IMR-90 (cell line): ENCODE measurements around the gene TSPAN16. TPM values are rescaled to one million over a fixed set of nuclear protein-coding genes. Genes with fewer than 3 reads are reported as not detected.

Source experiments
- ATAC-seq: fragments of 200-7000 bp; cut with Tn5 transposase; 2 replicates; pipeline ENCODE4 v1.9.1; 2020; ENCODE audit warnings: low read depth, mild to moderate bottlenecking, moderate library complexity
- BruUV-seq: library from RNA; stranded (reverse); fragments of 400-500 nt; replicated peaks from 2 replicates; lab custom pipeline; 2021; lab: Mats Ljungman, UMichigan
- CTCF ChIA-PET: fragments of 300-600 bp; formaldehyde crosslinking; extraction: SDS; loops from one replicate; lab custom pipeline; 2021; ENCODE audit warnings: antibody characterized with exemption; lab: Yijun Ruan, JAX
- POLR2A ChIA-PET: fragments of 300-600 bp; sonication (Branson Sonifier 250); formaldehyde crosslinking; loops from one replicate; lab custom pipeline; 2022; ENCODE audit warnings: antibody characterized with exemption; ENCODE audit not compliant: unreplicated experiment; lab: Charles Lee
- DNase-seq: peaks from one replicate; pipeline ENCODE4 v3.0.0; 2013
- H2AFZ ChIP-seq: replicated peaks from 2 replicates; pipeline ENCODE3; 2013; ENCODE audit warnings: low read length, mild to moderate bottlenecking; ENCODE audit not compliant: poor library complexity
- H2AK5ac ChIP-seq: 2 replicates; pipeline ENCODE4 v1.6.1; 2013; ENCODE audit warnings: low read depth, low read length, inconsistent platforms
- H2AK9ac ChIP-seq: replicated peaks from 2 replicates; pipeline ENCODE3; 2013; ENCODE audit warnings: mild to moderate bottlenecking, low read depth, low read length, moderate library complexity; ENCODE audit not compliant: poor library complexity
- H2BK120ac ChIP-seq: 2 replicates; pipeline ENCODE4 v1.6.1; 2013; ENCODE audit warnings: low read depth, low read length, inconsistent platforms
- H2BK15ac ChIP-seq: 3 replicates; pipeline ENCODE4 v1.6.1; 2013; ENCODE audit warnings: low read depth, low read length, inconsistent platforms
- H2BK20ac ChIP-seq: 2 replicates; pipeline ENCODE4 v1.6.1; 2013; ENCODE audit warnings: low read depth, mild to moderate bottlenecking, inconsistent platforms, low read length, moderate library complexity
- H2BK5ac ChIP-seq: 2 replicates; pipeline ENCODE4 v1.6.1; 2013; ENCODE audit warnings: mild to moderate bottlenecking, low read depth, low read length, inconsistent platforms; ENCODE audit not compliant: poor library complexity, severe bottlenecking
- H3K14ac ChIP-seq: replicated peaks from 2 replicates; pipeline ENCODE4 v1.6.1; 2013; ENCODE audit warnings: low read depth, low read length, inconsistent platforms
- H3K18ac ChIP-seq: 2 replicates; pipeline ENCODE4 v1.6.1; 2013; ENCODE audit warnings: low read depth, low read length, control low read depth
- H3K23ac ChIP-seq: 2 replicates; pipeline ENCODE4 v1.6.1; 2013; ENCODE audit warnings: low read depth, low read length, inconsistent platforms
- H3K27ac ChIP-seq: 2 replicates; pipeline ENCODE4 v1.5.1; 2013; ENCODE audit warnings: mild to moderate bottlenecking, control low read depth, low read length; ENCODE audit not compliant: insufficient read depth
- H3K27me3 ChIP-seq: 2 replicates; pipeline ENCODE4 v1.6.1; 2013; ENCODE audit warnings: low read length; ENCODE audit not compliant: control insufficient read depth, insufficient read depth
- H3K36me3 ChIP-seq: 2 replicates; pipeline ENCODE4 v1.6.1; 2013; ENCODE audit warnings: low read length, mixed read lengths; ENCODE audit not compliant: control insufficient read depth, insufficient read depth
- H3K4ac ChIP-seq: 2 replicates; pipeline ENCODE4 v1.6.1; 2013; ENCODE audit warnings: low read depth, low read length, inconsistent platforms
- H3K4me1 ChIP-seq: 2 replicates; pipeline ENCODE4 v1.6.1; 2013; ENCODE audit warnings: low read length, mixed read lengths; ENCODE audit not compliant: control insufficient read depth, insufficient read depth
- H3K4me2 ChIP-seq: 2 replicates; pipeline ENCODE4 v1.6.1; 2013; ENCODE audit warnings: low read depth, mild to moderate bottlenecking, control low read depth, low read length, moderate library complexity
- H3K4me3 ChIP-seq: 2 replicates; pipeline ENCODE4 v1.5.1; 2013; ENCODE audit warnings: low read depth, mild to moderate bottlenecking, control low read depth, low read length, moderate library complexity; ENCODE audit not compliant: insufficient read depth
- H3K56ac ChIP-seq: 2 replicates; pipeline ENCODE4 v1.6.1; 2013; ENCODE audit warnings: low read length, inconsistent platforms; ENCODE audit not compliant: insufficient read depth; ENCODE audit errors: extremely low read depth
- H3K79me1 ChIP-seq, 2 experiments: 2 replicates each; pipeline ENCODE4 v1.6.1; 2013; ENCODE audit warnings: low read length in 2 of 2, inconsistent platforms in 1 of 2, low read depth in 1 of 2
- H3K9ac ChIP-seq: 2 replicates; pipeline ENCODE4 v1.6.1; 2013; ENCODE audit warnings: low read depth, low read length, control low read depth
- H3K9me1 ChIP-seq: 2 replicates; pipeline ENCODE4 v1.6.1; 2013; ENCODE audit warnings: low read length, inconsistent platforms; ENCODE audit not compliant: insufficient read depth
- H3K9me3 ChIP-seq: 2 replicates; pipeline ENCODE4 v1.6.1; 2013; ENCODE audit warnings: low read length; ENCODE audit not compliant: control insufficient read depth, insufficient read depth
- H4K20me1 ChIP-seq: 2 replicates; pipeline ENCODE4 v1.6.1; 2013; ENCODE audit warnings: low read length, inconsistent platforms; ENCODE audit not compliant: insufficient read depth
- H4K5ac ChIP-seq: 2 replicates; pipeline ENCODE4 v1.6.1; 2013; ENCODE audit warnings: mild to moderate bottlenecking, low read depth, low read length, control low read depth
- H4K8ac ChIP-seq, 2 experiments: 2 replicates each; pipeline ENCODE4 v1.6.1; 2013; ENCODE audit warnings: low read depth in 2 of 2, low read length in 2 of 2, control low read depth in 1 of 2, inconsistent platforms in 1 of 2
- H4K91ac ChIP-seq: 2 replicates; pipeline ENCODE4 v1.6.1; 2013; ENCODE audit warnings: low read depth, low read length, inconsistent platforms; ENCODE audit not compliant: insufficient read depth
- BHLHE40 ChIP-seq: fragments of 150-350 bp; IDR thresholded peaks from 2 replicates; pipeline ENCODE4 v1.6.1; 2016; ENCODE audit warnings: mild to moderate bottlenecking, low read depth, low read length
- CEBPB ChIP-seq: IDR thresholded peaks from 2 replicates; pipeline ENCODE4 v1.6.1; 2012; ENCODE audit warnings: low read depth, low read length, improper control_type of control experiment
- CHD1 ChIP-seq: IDR thresholded peaks from 2 replicates; pipeline ENCODE4 v1.6.1; 2012; ENCODE audit warnings: low read depth, low read length, improper control_type of control experiment
- CTCF ChIP-seq: conservative IDR thresholded peaks from 2 replicates; pipeline ENCODE4 v1.5.1; 2012; ENCODE audit warnings: mild to moderate bottlenecking, low read depth, low read length, improper control_type of control experiment
- FOS ChIP-seq: fragments of 150-350 bp; IDR thresholded peaks from 2 replicates; pipeline ENCODE4 v1.6.1; 2016; ENCODE audit warnings: low read depth, low read length
- MAFK ChIP-seq: IDR thresholded peaks from 2 replicates; pipeline ENCODE4 v1.6.1; 2012; ENCODE audit warnings: low read depth, low read length, improper control_type of control experiment
- MAZ ChIP-seq: IDR thresholded peaks from 2 replicates; pipeline ENCODE4 v1.6.1; 2012; ENCODE audit warnings: low read depth, mild to moderate bottlenecking, low read length, improper control_type of control experiment, moderate library complexity, borderline replicate concordance
- MXI1 ChIP-seq: IDR thresholded peaks from 2 replicates; pipeline ENCODE4 v1.6.1; 2012; ENCODE audit warnings: low read depth, mild to moderate bottlenecking, low read length, moderate library complexity, borderline replicate concordance
- NFE2L2 ChIP-seq: fragments of 150-350 bp; IDR thresholded peaks from 2 replicates; pipeline ENCODE4 v1.6.1; 2016; ENCODE audit warnings: low read depth, mild to moderate bottlenecking, low read length
- POLR2A ChIP-seq: IDR thresholded peaks from 2 replicates; pipeline ENCODE4 v1.6.1; 2012; ENCODE audit warnings: mild to moderate bottlenecking, low read depth, low read length
- RAD21 ChIP-seq: IDR thresholded peaks from 2 replicates; pipeline ENCODE4 v1.6.1; 2012; ENCODE audit warnings: low read length, improper control_type of control experiment
- RCOR1 ChIP-seq: IDR thresholded peaks from 2 replicates; pipeline ENCODE4 v1.6.1; 2012; ENCODE audit warnings: mild to moderate bottlenecking, low read length, improper control_type of control experiment; ENCODE audit not compliant: insufficient replicate concordance
- RFX5 ChIP-seq: IDR thresholded peaks from 2 replicates; pipeline ENCODE4 v1.8.0; 2012; ENCODE audit warnings: low read depth, mild to moderate bottlenecking, low read length, moderate library complexity
- SMC3 ChIP-seq: fragments of 150-350 bp; IDR thresholded peaks from 2 replicates; pipeline ENCODE4 v1.6.1; 2016; ENCODE audit warnings: low read depth, mild to moderate bottlenecking, antibody characterized with exemption, low read length, moderate library complexity
- WGBS, 2 experiments: methylation state at CpG; one replicate each; pipeline versions ENCODE4 v1.1.5 to v1.1.7; 2013; ENCODE audit warnings: missing lambda C conversion rate in 2 of 2; ENCODE audit not compliant: insufficient read length in 1 of 2; ENCODE audit errors: extremely low coverage in 2 of 2; 5-methylcytosine and 5-hydroxymethylcytosine counted together
- dilution Hi-C: fragments of 300-500 bp; cut with HindIII; formaldehyde crosslinking; loops from one replicate; pipeline ENCODE4 v1.14.3; 2018; ENCODE audit warnings: low sequenced_read_pairs; ENCODE audit not compliant: unreplicated experiment
- in situ Hi-C: fragments of 300-500 bp; cut with MboI; formaldehyde crosslinking; loops from 3 replicates; pipeline ENCODE4 v1.14.3; 2019; ENCODE audit warnings: low sequenced_read_pairs, inconsistent platforms, mixed read lengths
- intact Hi-C: fragments of 100-400 bp; cut with micrococcal nuclease; formaldehyde crosslinking; loops from 2 replicates; pipeline ENCODE4 v1.10.0; 2022
- polyA plus RNA-seq, 3 experiments: library from polyadenylated mRNA; depleted of rRNA; stranded (reverse); fragments of >200 nt; gene quantifications; 2 replicates each; pipeline ENCODE4 v1.2.3, GENCODE V29; 2012; ENCODE audit warnings: low replicate concordance in 1 of 3
- total RNA-seq: library from RNA; depleted of rRNA; stranded (reverse); fragments of >200 nt; gene quantifications from 2 replicates; pipeline ENCODE4 v1.2.3, GENCODE V29; 2012
- TF ChIP-seq, protein P1 (sequence below): fragments of 150-350 bp; IDR thresholded peaks from 2 replicates; pipeline ENCODE4 v1.6.1; 2017; ENCODE audit warnings: mild to moderate bottlenecking, antibody characterized with exemption, low read length, low read depth
- TF ChIP-seq, protein P2 (sequence below): fragments of 150-350 bp; IDR thresholded peaks from 2 replicates; pipeline ENCODE4 v1.6.1; 2016; ENCODE audit warnings: low read depth, mild to moderate bottlenecking, low read length, moderate library complexity, borderline replicate concordance

The TSPAN16 gene
- total and polyA plus RNA-seq, 2 of the 4 experiments (the other 2 are of a cell fraction) = not detected

GRCh38 chr19:11263726-11264125, 32.2 kb upstream of the TSPAN16 start:
- Histone ChIP-seq H3K9me3 (no peaks in the 10 kb centered on the region), H2BK15ac (no peak overlapping the region), H2AK9ac (no peak overlapping the region), H2BK5ac (no peak overlapping the region), H3K23ac (no peak overlapping the region), H2AK5ac (no peak overlapping the region), H3K9ac (no peak overlapping the region), H3K79me1 (peaks cover 4 to 12% of the 10 kb centered on the region in 2 experiments; a peak in 1 of 4 replicates), H3K56ac (no peak overlapping the region), H4K91ac (no peak overlapping the region), H3K27me3 (no peaks in the 10 kb centered on the region; the same call in 1 of the 2 replicates), H4K20me1 (no peaks in the 10 kb centered on the region), H3K27ac (no peak overlapping the region), H3K4me2 (no peak overlapping the region), H2AFZ (peak overlapping the region; percentile 41), H4K5ac (no peak overlapping the region), H3K14ac (no peak overlapping the region), H3K4ac (no peak overlapping the region), H4K8ac (no peak overlapping the region), H3K9me1 (peaks cover 6% of the 10 kb centered on the region), H3K18ac (no peak overlapping the region), H3K36me3 (no peaks in the 10 kb centered on the region), H2BK120ac (no peak overlapping the region), H3K4me1 (peaks cover 6% of the 10 kb centered on the region), H2BK20ac (no peak overlapping the region), H3K4me3 (no peak overlapping the region)
- in situ Hi-C loops (no loop called here), dilution Hi-C loops (no loop called here), intact Hi-C loops (no loop called here)
- no peak for DNase-seq
- WGBS, 2 experiments = no CpG with 5 or more reads among the region's 6 CpGs
- ATAC-seq = no peak
- ChIA-PET CTCF (no interaction called here), POLR2A (no interaction called here)
- no TSS peak for BruUV-seq
- TF ChIP-seq FOS = no peak
- no peak for TF ChIP-seq MAZ
- TF ChIP-seq RFX5 = no peak
- TF ChIP-seq CHD1 = no peak
- TF ChIP-seq NFE2L2 = no peak
- TF ChIP-seq, protein P1, sequence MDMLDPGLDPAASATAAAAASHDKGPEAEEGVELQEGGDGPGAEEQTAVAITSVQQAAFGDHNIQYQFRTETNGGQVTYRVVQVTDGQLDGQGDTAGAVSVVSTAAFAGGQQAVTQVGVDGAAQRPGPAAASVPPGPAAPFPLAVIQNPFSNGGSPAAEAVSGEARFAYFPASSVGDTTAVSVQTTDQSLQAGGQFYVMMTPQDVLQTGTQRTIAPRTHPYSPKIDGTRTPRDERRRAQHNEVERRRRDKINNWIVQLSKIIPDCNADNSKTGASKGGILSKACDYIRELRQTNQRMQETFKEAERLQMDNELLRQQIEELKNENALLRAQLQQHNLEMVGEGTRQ = no peak
- TF ChIP-seq CEBPB = no peak
- TF ChIP-seq CTCF = no peak
- TF ChIP-seq MAFK = no peak
- TF ChIP-seq MXI1 = no peak
- TF ChIP-seq BHLHE40 = no peak
- TF ChIP-seq RCOR1 = no peak
- TF ChIP-seq POLR2A = no peak
- TF ChIP-seq, protein P2, sequence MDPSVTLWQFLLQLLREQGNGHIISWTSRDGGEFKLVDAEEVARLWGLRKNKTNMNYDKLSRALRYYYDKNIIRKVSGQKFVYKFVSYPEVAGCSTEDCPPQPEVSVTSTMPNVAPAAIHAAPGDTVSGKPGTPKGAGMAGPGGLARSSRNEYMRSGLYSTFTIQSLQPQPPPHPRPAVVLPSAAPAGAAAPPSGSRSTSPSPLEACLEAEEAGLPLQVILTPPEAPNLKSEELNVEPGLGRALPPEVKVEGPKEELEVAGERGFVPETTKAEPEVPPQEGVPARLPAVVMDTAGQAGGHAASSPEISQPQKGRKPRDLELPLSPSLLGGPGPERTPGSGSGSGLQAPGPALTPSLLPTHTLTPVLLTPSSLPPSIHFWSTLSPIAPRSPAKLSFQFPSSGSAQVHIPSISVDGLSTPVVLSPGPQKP = no peak
- TF ChIP-seq RAD21 = no peak
- no peak for TF ChIP-seq SMC3
